Tibial nerve (tissue), 4 donors: Measurements from ENCODE around the gene HAVCR1. TPM values are rescaled to one million over a fixed set of nuclear protein-coding genes. Genes with fewer than 3 reads are reported as not detected.

ENCODE experiments used
- DNase-seq, 2 donors: peaks; one replicate each; pipeline ENCODE4 v3.0.0-alpha.2; 2019; ENCODE audit warnings: low spot score in 2 of 2
- H3K27ac ChIP-seq, 4 donors: fragments of 200-600 bp; sonication (generic) in 3 of 4; one replicate each; pipeline ENCODE4 v1.5.1; 2017 to 2019; ENCODE audit warnings: mild to moderate bottlenecking in 1 of 4
- H3K27me3 ChIP-seq, 2 donors: fragments of 200-600 bp; sonication (generic) in 1 of 2; one replicate each; pipeline versions ENCODE4 v1.5.1 to v1.6.0; 2017 to 2019
- H3K36me3 ChIP-seq, 3 donors: fragments of 200-600 bp; sonication (generic); one replicate each; pipeline ENCODE4 v1.5.1; 2018 to 2019
- H3K4me1 ChIP-seq, 4 donors: fragments of 200-600 bp; sonication (generic) in 3 of 4; one replicate each; pipeline ENCODE4 v1.5.1; 2017 to 2019
- H3K4me3 ChIP-seq, 4 donors: fragments of 200-600 bp; sonication (generic) in 3 of 4; one replicate each; pipeline ENCODE4 v1.5.1; 2017 to 2019; ENCODE audit warnings: mild to moderate bottlenecking in 1 of 4, moderate library complexity in 1 of 4
- H3K9me3 ChIP-seq, 4 donors: fragments of 200-600 bp; sonication (generic) in 3 of 4; one replicate each; pipeline ENCODE4 v1.5.1; 2017 to 2019
- CTCF ChIP-seq, 5 experiments: fragments of 200-600 bp in 3 of 5; fragments of 450-650 bp in 2 of 5; sonication (generic) in 3 of 5; IDR thresholded peaks; one replicate each; pipeline ENCODE4 v1.5.1; 2016 to 2019; ENCODE audit warnings: antibody characterized with exemption in 5 of 5, mild to moderate bottlenecking in 3 of 5, moderate library complexity in 2 of 5
- EP300 ChIP-seq, 2 donors: sonication (generic); formaldehyde crosslinking; IDR thresholded peaks; one replicate each; pipeline ENCODE4 v1.6.1; 2017; ENCODE audit warnings: antibody characterized with exemption in 2 of 2, mild to moderate bottlenecking in 1 of 2
- POLR2A ChIP-seq, 2 donors: fragments of 450-650 bp; IDR thresholded peaks; one replicate each; pipeline ENCODE4 v1.6.1; 2017; ENCODE audit warnings: antibody characterized with exemption in 2 of 2, mild to moderate bottlenecking in 2 of 2, moderate library complexity in 2 of 2
- WGBS, 2 donors: methylation state at CpG; one replicate each; pipeline ENCODE4 v1.1.5; 2018; 5-methylcytosine and 5-hydroxymethylcytosine counted together
- total RNA-seq, 4 donors: library from RNA; depleted of rRNA; stranded (reverse); fragments of >200 nt; gene quantifications; one replicate each; pipeline ENCODE4 v1.1.0, GENCODE V29; 2016

Gene HAVCR1
- total RNA-seq, 4 donors from 2014 or later, result 0.42 TPM; not detected in 3

DNA sequence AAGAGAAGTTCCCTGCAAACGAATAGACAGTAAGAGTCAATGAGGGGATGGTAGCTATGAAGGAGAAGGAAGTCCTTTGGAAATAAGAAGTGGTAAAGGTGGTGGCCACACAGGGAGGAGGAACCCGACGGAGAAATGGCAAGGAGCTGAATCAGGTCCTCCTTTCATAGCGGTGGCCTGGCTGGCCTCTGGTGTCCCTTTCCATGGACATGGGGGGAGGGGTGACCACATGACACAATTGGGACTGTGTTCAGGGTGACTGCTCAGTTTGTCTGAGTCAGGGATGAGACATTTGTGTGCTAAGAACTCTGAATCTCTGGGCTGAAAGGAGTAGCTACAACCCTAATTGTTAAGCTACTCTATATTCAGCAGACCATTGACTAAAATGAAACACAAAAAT is 67.2 kb downstream of the HAVCR1 start:
- H3K9me3 ChIP-seq, result no peaks in the 10 kb centered on the region
- no peak overlapping the region for H3K27ac ChIP-seq
- H3K36me3 ChIP-seq, result no peaks in the 10 kb centered on the region
- H3K4me1 ChIP-seq, result no peaks in the 10 kb centered on the region
- H3K27me3 ChIP-seq, result no peaks in the 10 kb centered on the region
- no peak for DNase-seq
- 54 to 64% methylated on average over 4 of the region's 4 CpGs for WGBS, 2 donors
- TF ChIP-seq CTCF (IDR thresholded peaks at IDR 0.05), result no peak
- H3K4me3 ChIP-seq, result no peak overlapping the region

GRCh38 chr5:156984064-156984463 is 74.9 kb downstream of the HAVCR1 start:
- Histone ChIP-seq H3K4me1 (no peaks in the 10 kb centered on the region), H3K4me3 (no peak overlapping the region), H3K27me3 (no peaks in the 10 kb centered on the region), H3K9me3 (no peaks in the 10 kb centered on the region), H3K27ac (no peak overlapping the region), H3K36me3 (no peaks in the 10 kb centered on the region)
- no peak for TF ChIP-seq CTCF (IDR thresholded peaks at IDR 0.05)
- TF ChIP-seq POLR2A (IDR thresholded peaks at IDR 0.05), result no peak
- no peak for TF ChIP-seq EP300 (IDR thresholded peaks at IDR 0.05)
- no peak for DNase-seq
- 86 to 91% methylated on average over 8 to 9 of the region's 9 CpGs for WGBS, 2 donors

- H3K4me3 ChIP-seq, result no peak overlapping the region
- TF ChIP-seq POLR2A (IDR thresholded peaks at IDR 0.05), result no peak
- no peaks in the 10 kb centered on the region for H3K27me3 ChIP-seq
- no peaks in the 10 kb centered on the region for H3K9me3 ChIP-seq
- DNase-seq, result no peak
- H3K4me1 ChIP-seq, result no peaks in the 10 kb centered on the region
- no peak overlapping the region for H3K27ac ChIP-seq
- H3K36me3 ChIP-seq, result no peaks in the 10 kb centered on the region
Measured at GRCh38 chr5:156981481-156981880, 77.4 kb downstream of the HAVCR1 start.

Other genes starting within 250 kb of the HAVCR1 start
- gene PPP1R2B, start 208.8 kb downstream of the HAVCR1 start, total RNA-seq, result not detected
- gene TIMD4, start 95.9 kb downstream of the HAVCR1 start, total RNA-seq, result not detected
- 10 to 100 TPM in 3 of 4 donors, 1 to 10 TPM in 1; 7.7 to 32.1 (median 13.8) TPM for gene HAVCR2, start 49.9 kb upstream of the HAVCR1 start, total RNA-seq
- gene MED7, start 83.7 kb upstream of the HAVCR1 start, total RNA-seq, result 10 to 100 TPM in 3 of 4 donors, 1 to 10 TPM in 1; 5.9 to 15.7 (median 12.3) TPM
- gene GARIN3, start 107.1 kb upstream of the HAVCR1 start, total RNA-seq, result not detected
- 1 to 10 TPM in 3 of 4 donors, under 1 TPM in 1; 0.44 to 3.3 (median 1.2) TPM for gene ITK, start 121.7 kb upstream of the HAVCR1 start, total RNA-seq
- gene CYFIP2, start 207.0 kb upstream of the HAVCR1 start, total RNA-seq, result 10 to 100 TPM; 14.4 to 27.3 (median 18.0) TPM